GM21576 (cell line): ENCODE results near the gene CDK9.
"Not testable (repeated sequence)": the region's sequence is repeated elsewhere in the genome, so short reads cannot be mapped to it uniquely, and the experiment has no call there.

ENCODE experiments used
- ATAC-seq: cut with Tn5 transposase; IDR thresholded peaks from one replicate; pipeline ENCODE4 v1.9.1; 2021; ENCODE audit warnings: mild to moderate bottlenecking, moderate library complexity; ENCODE audit not compliant: unreplicated experiment

Gene CDK9

GRCh38 chr9:127817881-127818434 lies 32.1 kb downstream of the CDK9 start:
- no peak for ATAC-seq

GRCh38 chr9:127818574-127818973 lies 32.7 kb downstream of the CDK9 start:
- ATAC-seq, result no peak

GRCh38 chr9:127822108-127822507 lies 36.3 kb downstream of the CDK9 start:
- ATAC-seq, result no peak

- no peak for ATAC-seq
Observed at GRCh38 chr9:127825319-127826051, 39.7 kb downstream of the CDK9 start.

GRCh38 chr9:127826253-127826913 lies 40.5 kb downstream of the CDK9 start:
- ATAC-seq, result no peak

GRCh38 chr9:127828262-127829031 lies 42.6 kb downstream of the CDK9 start:
- no peak for ATAC-seq

- no peak for ATAC-seq
Observed at GRCh38 chr9:127829205-127829906, 43.5 kb downstream of the CDK9 start.

- no peak for ATAC-seq
Observed at GRCh38 chr9:127832248-127832647, 46.4 kb downstream of the CDK9 start.

GRCh38 chr9:127833555-127833954 lies 47.7 kb downstream of the CDK9 start:
- ATAC-seq, result no peak

- ATAC-seq, result no peak
Observed at GRCh38 chr9:127835991-127836516, 50.2 kb downstream of the CDK9 start.

GRCh38 chr9:127836561-127836960 lies 50.7 kb downstream of the CDK9 start:
- ATAC-seq, result not testable (repeated sequence)

GRCh38 chr9:127837346-127837745 lies 51.5 kb downstream of the CDK9 start:
- ATAC-seq, result no peak

GRCh38 chr9:127838375-127839078 lies 52.7 kb downstream of the CDK9 start:
- ATAC-seq, result no peak
